Fibroblast of the aortic adventitia (primary cell): ENCODE measurements around the gene TAL2. TPM values are rescaled to one million over a fixed set of nuclear protein-coding genes. Genes with fewer than 3 reads are reported as not detected.

Source experiments
- DNase-seq: peaks from one replicate; pipeline ENCODE4 v3.0.0-alpha.2; 2010; ENCODE audit warnings: low read depth
- H3K4me3 ChIP-seq: 2 replicates; pipeline ENCODE4 v1.5.1; 2011; ENCODE audit warnings: low read depth, mild to moderate bottlenecking, control low read depth, low read length, moderate library complexity
- CTCF ChIP-seq: IDR thresholded peaks from 2 replicates; pipeline ENCODE4 v1.5.1; 2011; ENCODE audit warnings: mild to moderate bottlenecking, low read length, control low read depth, inconsistent platforms; ENCODE audit not compliant: insufficient read depth
- total RNA-seq: library from RNA; depleted of rRNA; stranded (reverse); fragments of >200 nt; gene quantifications from 2 replicates; pipeline ENCODE4 v1.2.3, GENCODE V29; 2012; ENCODE audit warnings: low replicate concordance

Gene TAL2
- total RNA-seq, 1 donor, result not detected

GRCh38 chr9:105656131-105656921 is 5.9 kb upstream of the TAL2 start:
- H3K4me3 ChIP-seq, result peak overlapping the region; percentile 58
- no peak for DNase-seq
- TF ChIP-seq CTCF, result no peak

GRCh38 chr9:105658351-105658750 is 3.9 kb upstream of the TAL2 start:
- H3K4me3 ChIP-seq, result no peak overlapping the region
- DNase-seq, result no peak
- no peak for TF ChIP-seq CTCF

DNA sequence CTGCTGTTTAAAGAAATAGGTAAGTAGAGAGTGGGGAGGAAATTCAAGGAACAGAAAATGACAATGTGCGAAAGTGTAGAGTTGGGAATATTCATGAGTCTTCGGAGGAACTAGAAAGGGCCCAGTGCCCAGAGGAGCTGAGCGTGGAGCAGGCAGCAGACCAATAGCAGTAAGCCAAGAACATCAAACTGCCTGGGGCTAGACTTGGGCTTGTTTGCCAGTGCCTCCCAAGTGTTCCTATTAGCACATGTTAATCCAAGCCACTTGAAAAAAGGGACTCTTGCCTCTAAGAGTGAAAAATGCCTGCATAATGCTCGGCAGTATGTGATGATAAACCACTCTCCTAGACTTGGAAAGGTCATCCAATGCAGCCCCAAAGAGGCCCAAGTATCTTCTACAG is 1.2 kb upstream of the TAL2 start:
- DNase-seq, result no peak
- no peak for TF ChIP-seq CTCF
- H3K4me3 ChIP-seq, result no peak overlapping the region

- no peak overlapping the region for H3K4me3 ChIP-seq
- DNase-seq, result no peak
- no peak for TF ChIP-seq CTCF
Observed at GRCh38 chr9:105663914-105664313, 1.7 kb downstream of the TAL2 start.

DNA sequence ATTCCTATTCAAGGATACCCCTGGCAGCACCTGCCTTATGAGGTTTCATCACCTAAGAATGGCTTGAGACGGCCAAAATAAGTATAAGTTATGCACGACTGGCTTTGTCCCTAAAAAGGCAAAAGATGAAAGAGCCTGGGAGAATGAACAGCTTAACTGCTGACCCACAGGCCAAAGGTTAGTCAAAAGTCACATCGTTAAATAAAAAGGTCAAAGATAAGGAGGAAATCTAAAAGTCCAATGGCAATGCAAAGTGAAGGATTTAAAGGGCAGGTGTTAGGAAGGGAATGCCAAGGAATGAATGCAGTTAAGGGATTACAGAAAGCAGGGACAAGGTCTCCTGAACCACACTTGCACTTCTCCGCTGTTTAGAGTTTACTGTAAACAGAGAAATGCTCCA is 5.6 kb downstream of the TAL2 start:
- TF ChIP-seq CTCF, result no peak
- H3K4me3 ChIP-seq, result no peak overlapping the region
- no peak for DNase-seq

- no peak overlapping the region for H3K4me3 ChIP-seq
- no peak for DNase-seq
- no peak for TF ChIP-seq CTCF
Observed at GRCh38 chr9:105670315-105670714, 8.1 kb downstream of the TAL2 start.

DNA sequence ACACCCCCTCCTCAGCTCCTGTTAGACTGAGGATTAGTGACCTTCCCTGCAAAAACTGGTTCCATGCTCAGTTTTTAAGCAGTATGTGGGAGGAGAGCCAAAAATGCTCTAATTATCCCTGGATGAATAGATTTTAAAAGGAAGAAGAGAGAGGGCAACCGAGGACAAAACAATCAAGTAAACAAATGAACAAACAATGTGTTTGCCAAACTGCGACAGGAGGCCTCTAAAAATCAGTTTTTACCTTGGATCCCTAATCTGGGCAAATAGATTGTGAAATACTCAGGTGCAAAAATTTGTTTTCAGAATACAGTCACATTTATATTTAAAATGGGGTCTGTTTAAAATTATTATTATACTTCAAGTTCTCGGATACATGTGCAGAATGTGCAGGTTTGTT is 8.5 kb downstream of the TAL2 start:
- no peak for TF ChIP-seq CTCF
- no peak for DNase-seq
- H3K4me3 ChIP-seq, result no peak overlapping the region
